CD1c-positive myeloid dendritic cell (primary cell): ENCODE measurements around the gene REV1.
"Not testable (repeated sequence)": the region's sequence is repeated elsewhere in the genome, so short reads cannot be mapped to it uniquely, and the experiment has no call there.

Experiments used
- DNase-seq: peaks from one replicate; pipeline ENCODE4 v3.0.0-alpha.2; 2016; ENCODE audit errors: extremely low spot score

REV1 gene

DNA sequence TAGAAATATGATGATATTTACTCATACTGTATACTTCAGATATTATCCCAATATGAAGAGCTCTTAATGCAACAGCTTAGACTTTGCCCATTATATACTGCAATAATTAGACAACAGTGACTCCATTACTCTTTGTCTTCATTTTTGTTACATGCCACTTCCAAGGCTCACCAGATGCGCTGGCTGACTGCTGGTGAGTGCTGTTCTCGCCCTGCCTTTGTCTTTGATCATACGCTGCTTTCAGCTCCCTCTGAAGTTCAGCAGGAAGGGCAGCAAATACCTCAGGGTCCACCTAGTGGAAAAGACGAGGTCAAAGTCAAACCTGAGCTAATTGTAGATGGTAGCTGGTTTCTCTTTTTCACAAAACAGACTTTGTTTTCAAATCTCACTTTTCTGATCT lies 86.3 kb downstream of the REV1 start:
- no peak for DNase-seq

DNA sequence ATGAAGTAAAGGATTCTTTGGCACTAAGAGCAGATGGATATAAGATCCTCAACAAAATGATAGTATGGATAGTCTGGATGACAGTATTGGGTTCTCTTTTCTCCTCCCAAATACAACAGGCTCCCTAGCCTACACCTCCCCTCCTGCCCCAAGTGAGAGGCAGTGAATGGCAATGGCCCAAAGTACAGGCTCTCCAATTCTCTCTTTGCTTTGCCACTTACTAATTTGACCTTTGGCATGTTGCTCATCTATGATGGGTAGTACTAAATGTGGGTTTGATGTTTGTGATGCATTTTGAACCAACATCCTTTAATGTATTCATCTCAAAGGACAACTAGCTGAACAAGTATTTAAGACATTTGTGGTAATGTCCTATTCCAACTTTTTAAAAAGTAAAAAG lies 86.7 kb downstream of the REV1 start:
- no peak for DNase-seq

- DNase-seq: no peak
Observed at GRCh38 chr2:99401841-99402240, 88.0 kb downstream of the REV1 start.

- no peak for DNase-seq
Observed at GRCh38 chr2:99399795-99400194, 90.0 kb downstream of the REV1 start.

- DNase-seq: no peak
Observed at GRCh38 chr2:99399063-99399462, 90.8 kb downstream of the REV1 start.

- no peak for DNase-seq
Observed at GRCh38 chr2:99398303-99398702, 91.5 kb downstream of the REV1 start.

DNA sequence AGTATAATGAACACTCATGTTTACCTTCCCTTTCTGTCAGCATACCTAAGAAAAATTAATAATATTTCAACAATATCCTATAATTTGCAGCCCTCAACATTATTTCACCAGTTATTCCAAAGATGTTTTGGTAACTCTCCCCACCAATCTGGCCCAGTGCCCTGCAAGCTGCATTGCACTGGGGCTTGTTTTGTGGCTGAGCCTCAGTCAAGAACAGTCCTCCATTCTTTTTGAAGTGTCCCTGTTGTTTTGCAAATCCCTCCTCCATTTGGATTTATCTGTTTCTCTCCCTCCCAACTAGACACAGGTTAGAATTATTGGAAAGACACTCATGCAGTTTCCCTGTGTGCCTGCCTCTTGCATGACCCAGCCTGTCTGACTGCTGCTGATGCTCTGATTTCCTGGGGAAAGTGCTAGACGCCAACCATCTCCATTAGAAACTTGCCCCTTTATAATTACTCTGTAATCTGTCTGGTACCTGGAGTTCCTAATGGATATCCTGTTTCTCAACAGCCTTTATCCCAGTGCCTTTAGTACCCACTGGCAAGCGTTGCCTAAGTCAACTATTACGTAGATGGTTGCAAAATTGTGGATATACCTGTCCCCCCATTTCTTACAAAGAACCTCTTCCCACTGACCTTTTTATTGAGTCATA lies 92.4 kb downstream of the REV1 start:
- DNase-seq: no peak

DNA sequence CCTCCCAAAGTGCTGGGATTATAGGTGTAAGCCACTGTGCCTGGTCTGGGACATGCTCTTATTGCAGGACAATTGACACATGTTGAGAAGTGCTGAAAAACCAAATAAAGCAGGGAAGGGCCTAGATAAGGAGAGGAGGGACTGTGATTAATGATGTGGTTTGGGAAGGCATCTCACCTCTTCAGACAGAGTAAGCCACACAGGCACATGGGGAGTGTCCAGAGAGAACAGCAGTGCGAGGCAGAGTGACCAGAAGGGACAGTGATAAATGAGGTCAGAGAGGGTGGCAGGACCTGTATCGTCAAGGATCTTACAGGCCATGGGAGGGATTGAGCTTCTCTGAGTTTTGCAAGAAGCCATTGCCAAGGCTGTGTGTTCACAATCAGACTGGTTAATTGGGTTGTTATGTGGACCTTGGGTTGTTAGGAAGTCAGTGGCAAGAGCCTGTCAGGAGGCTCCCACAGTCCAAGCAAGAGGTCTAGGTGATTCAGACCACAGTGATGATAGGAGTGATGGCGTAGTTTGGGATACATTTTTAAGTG lies 94.2 kb downstream of the REV1 start:
- no peak for DNase-seq

DNA sequence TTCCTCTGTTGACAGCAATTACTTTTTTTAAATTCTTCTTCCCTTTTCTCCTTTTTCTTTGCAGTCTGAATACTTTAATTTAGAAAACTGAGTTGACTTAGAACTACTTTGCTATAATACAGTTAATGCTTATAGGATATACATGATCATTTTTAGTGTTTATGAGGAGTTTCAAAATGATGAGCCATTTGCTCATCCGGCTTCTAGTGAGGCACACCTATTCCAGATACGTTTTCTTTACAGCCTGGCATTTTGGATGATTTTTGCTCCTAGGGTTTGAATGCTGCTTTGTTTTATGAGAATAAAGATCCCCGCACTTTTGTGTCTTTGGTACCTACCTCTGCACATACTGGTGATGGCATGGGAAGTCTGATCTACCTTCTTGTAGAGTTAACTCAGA lies 99.9 kb downstream of the REV1 start:
- no peak for DNase-seq

DNA sequence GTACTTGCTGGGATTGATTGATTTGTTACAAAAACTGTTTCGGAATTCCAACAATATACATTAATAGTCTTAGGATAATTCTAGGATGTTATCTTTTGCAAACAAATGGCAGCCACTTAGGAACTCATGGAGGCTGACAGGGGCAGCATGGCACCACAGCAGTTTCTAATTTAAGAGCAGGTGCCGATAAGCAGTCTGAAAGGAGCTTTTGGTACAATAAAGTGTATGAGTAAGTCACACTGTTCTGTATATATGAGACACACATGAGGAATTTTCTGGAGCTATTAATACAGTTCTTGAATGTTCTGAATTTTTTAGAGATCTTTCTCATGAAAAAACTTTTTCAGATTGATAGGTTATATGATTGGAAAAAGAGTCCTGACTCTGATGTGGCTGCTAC lies 100.4 kb downstream of the REV1 start:
- DNase-seq: no peak

- no peak for DNase-seq
Observed at GRCh38 chr2:99388892-99389291, 100.9 kb downstream of the REV1 start.

- no peak for DNase-seq
Observed at GRCh38 chr2:99386011-99386410, 103.8 kb downstream of the REV1 start.

GRCh38 chr2:99382143-99382542 lies 107.7 kb downstream of the REV1 start:
- no peak for DNase-seq

- DNase-seq: no peak
Observed at GRCh38 chr2:99380376-99381010, 109.3 kb downstream of the REV1 start.

DNA sequence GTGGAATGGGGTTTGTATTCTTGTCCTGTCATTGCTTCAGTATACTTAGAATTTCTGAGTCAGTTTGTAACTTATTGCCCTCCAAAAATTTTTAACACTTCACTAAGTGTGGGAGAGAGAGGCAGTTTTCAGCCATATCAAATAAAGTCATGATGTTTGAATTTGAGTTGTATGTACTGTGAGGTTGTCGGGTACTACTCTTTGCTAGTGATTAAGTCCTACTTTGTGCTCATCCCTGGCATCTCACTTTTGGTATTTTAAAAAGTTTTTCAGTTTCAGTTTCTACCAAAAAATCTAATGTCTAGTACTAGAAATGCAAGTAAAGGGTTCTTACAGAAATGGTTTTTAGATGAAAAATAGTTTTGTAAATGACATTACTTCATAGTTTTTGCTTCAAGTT lies 111.9 kb downstream of the REV1 start:
- no peak for DNase-seq

DNA sequence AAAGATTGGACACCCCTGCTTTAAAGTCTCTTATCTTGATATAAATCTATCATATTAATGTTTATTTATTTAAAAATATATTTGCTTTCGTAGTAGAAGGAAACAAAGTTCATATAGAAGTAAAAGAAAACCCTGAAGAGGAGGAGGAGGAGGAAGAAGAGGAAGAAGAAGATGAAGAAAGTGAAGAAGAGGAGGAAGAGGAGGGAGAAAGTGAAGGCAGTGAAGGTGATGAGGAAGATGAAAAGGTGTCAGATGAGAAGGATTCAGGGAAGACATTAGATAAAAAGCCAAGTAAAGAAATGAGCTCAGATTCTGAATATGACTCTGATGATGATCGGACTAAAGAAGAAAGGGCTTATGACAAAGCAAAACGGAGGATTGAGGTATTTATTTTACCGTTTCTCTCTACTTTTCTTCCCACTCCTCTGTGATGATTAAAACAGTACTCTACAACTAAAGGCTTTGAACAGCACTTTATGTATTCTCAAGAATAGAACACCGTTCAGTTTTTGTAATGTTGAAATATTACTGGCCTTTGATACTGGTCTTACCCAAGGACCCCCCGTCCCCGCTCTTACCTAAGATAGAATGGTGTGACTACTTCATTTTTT lies 113.5 kb downstream of the REV1 start:
- DNase-seq: no peak

DNA sequence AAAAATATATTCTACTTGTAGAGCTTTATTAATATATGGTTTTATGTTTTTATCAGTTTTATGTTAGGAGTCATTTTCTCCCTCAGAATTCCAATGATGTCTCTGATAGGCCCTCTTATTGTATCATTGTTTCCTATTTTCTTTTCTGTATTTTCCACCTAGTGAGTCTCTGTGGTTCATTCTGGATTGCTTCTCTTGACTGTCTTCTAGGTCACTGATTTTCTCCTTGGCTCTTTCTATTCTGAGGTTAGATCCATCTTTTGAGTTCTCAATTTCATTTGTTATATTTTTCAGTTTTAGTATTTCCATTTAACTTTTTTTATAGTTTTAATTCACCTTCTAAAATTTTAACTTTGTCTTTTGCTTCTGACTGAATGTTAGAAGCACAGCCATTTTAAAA lies 115.1 kb downstream of the REV1 start:
- no peak for DNase-seq

DNA sequence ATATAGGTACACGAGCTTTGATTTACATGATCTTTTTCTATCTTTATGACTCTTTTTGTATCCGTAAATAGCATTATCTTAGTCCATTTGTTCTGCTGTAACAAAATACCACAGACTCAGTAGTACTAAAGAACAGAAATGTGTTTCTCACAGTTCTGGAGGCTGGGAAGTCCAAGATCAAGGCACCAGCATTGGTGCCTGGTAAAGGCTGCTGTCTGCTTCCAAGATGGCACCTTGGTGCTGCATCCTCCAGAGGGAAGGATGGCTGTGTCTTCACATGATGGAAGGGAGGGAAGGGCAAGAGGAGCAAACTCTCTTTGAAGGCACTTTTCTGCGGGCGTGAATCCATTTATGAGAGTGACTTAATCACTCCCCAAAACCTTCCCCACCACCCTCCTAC lies 116.7 kb downstream of the REV1 start:
- no peak for DNase-seq

- DNase-seq: not testable (repeated sequence)
Observed at GRCh38 chr2:99368854-99369253, 121.0 kb downstream of the REV1 start.

GRCh38 chr2:99365661-99366060 lies 124.2 kb downstream of the REV1 start:
- no peak for DNase-seq

- DNase-seq: no peak
Observed at GRCh38 chr2:99356853-99357252, 133.0 kb downstream of the REV1 start.

GRCh38 chr2:99354825-99355224 lies 135.0 kb downstream of the REV1 start:
- not testable (repeated sequence) for DNase-seq

GRCh38 chr2:99354070-99354469 lies 135.7 kb downstream of the REV1 start:
- no peak for DNase-seq
